ENCODE measurements around the gene KMT2A. TPM values are rescaled to one million over a fixed set of nuclear protein-coding genes. Genes with fewer than 3 reads are reported as not detected.

KMT2A gene
- total and polyA plus RNA-seq, 2 donors from 2014 or later: 5.6 to 85.1 TPM

DNA sequence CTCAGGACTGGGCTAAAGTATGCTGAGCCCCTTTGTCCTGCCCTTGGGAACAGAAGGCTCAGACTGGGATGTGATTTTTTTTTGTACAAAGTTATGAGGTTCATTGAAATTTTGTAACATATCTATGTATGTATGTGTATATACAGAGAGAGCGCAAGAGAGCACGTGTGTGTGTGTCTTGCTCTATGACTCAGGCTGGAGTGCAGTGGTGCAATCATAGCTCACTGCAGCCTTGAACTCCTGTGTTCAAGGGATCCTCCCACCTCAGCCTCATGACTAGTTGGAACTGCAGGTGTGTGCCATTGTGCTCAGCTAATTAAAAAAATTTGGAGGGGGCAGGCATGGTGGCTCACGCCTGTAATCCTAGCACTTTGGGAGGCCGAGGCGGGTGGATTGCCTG lies 100.4 kb downstream of the KMT2A start:
- DNase-seq (no peak), FAIRE-seq (no peak)
- peaks cover 0 to 8% (median 5%) of the 10 kb centered on the region in 3 donors for H3K4me1 ChIP-seq (ENCODE audit: control insufficient read depth in 2 of 3, insufficient read depth in 2 of 3, low read depth in 1 of 3, low read length in 3 of 3)
- no peaks in the 10 kb centered on the region for H3K27me3 ChIP-seq (ENCODE audit: control insufficient read depth, insufficient read depth, low read length)
- H3K36me3 ChIP-seq (ENCODE audit: control insufficient read depth in 2 of 3, insufficient read depth in 3 of 3, low read length in 3 of 3): no peaks in the 10 kb centered on the region
- intact Hi-C loops (cut with DNase I): no loop called here
- no peaks in the 10 kb centered on the region for H3K9me3 ChIP-seq (ENCODE audit: control insufficient read depth in 2 of 3, insufficient read depth in 1 of 3, low read length in 3 of 3)
- H3K9ac ChIP-seq (ENCODE audit: low read length in 3 of 3): no peak overlapping the region
- TF ChIP-seq, protein P1, sequence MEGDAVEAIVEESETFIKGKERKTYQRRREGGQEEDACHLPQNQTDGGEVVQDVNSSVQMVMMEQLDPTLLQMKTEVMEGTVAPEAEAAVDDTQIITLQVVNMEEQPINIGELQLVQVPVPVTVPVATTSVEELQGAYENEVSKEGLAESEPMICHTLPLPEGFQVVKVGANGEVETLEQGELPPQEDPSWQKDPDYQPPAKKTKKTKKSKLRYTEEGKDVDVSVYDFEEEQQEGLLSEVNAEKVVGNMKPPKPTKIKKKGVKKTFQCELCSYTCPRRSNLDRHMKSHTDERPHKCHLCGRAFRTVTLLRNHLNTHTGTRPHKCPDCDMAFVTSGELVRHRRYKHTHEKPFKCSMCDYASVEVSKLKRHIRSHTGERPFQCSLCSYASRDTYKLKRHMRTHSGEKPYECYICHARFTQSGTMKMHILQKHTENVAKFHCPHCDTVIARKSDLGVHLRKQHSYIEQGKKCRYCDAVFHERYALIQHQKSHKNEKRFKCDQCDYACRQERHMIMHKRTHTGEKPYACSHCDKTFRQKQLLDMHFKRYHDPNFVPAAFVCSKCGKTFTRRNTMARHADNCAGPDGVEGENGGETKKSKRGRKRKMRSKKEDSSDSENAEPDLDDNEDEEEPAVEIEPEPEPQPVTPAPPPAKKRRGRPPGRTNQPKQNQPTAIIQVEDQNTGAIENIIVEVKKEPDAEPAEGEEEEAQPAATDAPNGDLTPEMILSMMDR (IDR thresholded peaks at IDR 0.05; ENCODE audit: borderline replicate concordance, extremely low read depth, insufficient read depth): no peak
- H3K27ac ChIP-seq (ENCODE audit: low read depth in 2 of 2, low read length in 2 of 2): no peak overlapping the region
- no peak overlapping the region for H3K4me3 ChIP-seq (ENCODE audit: low read length in 3 of 3)

DNA sequence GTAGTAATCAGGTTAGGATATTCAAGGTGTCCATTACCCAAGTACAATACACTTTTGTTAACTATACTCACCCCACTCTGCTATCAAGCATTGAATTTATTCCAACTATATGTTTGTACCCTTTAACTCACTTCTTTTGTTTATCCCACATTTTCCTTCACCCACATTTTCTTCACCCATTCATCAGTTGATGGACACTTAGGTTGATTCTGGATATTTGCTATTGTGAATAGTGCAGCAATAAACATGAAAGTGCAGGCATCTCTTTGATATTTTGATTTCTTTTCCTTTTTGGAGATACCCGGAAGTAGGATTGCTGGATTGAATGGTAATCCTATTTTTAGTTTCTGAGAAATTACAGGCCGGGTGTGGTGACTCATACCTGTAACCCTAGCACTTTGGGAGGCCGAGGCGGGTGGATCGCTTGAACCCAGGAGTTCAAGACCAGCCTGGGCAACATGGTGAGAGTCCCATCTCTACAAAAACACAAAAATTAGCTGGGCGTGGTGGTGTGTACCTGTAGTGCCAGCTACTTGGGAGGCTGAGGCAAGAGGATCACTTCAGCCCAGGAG lies 101.2 kb downstream of the KMT2A start:
- FAIRE-seq: no peak
- no peaks in the 10 kb centered on the region for H3K36me3 ChIP-seq (ENCODE audit: control insufficient read depth in 2 of 3, insufficient read depth in 3 of 3, low read length in 3 of 3)
- no peak for DNase-seq
- intact Hi-C loops (cut with DNase I): no loop called here
- no peak overlapping the region for H3K9ac ChIP-seq (ENCODE audit: low read length in 3 of 3)
- TF ChIP-seq, protein P1 (IDR thresholded peaks at IDR 0.05; ENCODE audit: borderline replicate concordance, extremely low read depth, insufficient read depth): no peak
- H3K27me3 ChIP-seq (ENCODE audit: control insufficient read depth, insufficient read depth, low read length): no peaks in the 10 kb centered on the region
- peaks cover 0 to 6% (median 5%) of the 10 kb centered on the region in 3 donors for H3K4me1 ChIP-seq (ENCODE audit: control insufficient read depth in 2 of 3, insufficient read depth in 2 of 3, low read depth in 1 of 3, low read length in 3 of 3)
- H3K4me3 ChIP-seq (ENCODE audit: low read length in 3 of 3): no peak overlapping the region
- H3K27ac ChIP-seq (ENCODE audit: low read depth in 2 of 2, low read length in 2 of 2): no peak overlapping the region
- no peaks in the 10 kb centered on the region for H3K9me3 ChIP-seq (ENCODE audit: control insufficient read depth in 2 of 3, insufficient read depth in 1 of 3, low read length in 3 of 3)

DNA sequence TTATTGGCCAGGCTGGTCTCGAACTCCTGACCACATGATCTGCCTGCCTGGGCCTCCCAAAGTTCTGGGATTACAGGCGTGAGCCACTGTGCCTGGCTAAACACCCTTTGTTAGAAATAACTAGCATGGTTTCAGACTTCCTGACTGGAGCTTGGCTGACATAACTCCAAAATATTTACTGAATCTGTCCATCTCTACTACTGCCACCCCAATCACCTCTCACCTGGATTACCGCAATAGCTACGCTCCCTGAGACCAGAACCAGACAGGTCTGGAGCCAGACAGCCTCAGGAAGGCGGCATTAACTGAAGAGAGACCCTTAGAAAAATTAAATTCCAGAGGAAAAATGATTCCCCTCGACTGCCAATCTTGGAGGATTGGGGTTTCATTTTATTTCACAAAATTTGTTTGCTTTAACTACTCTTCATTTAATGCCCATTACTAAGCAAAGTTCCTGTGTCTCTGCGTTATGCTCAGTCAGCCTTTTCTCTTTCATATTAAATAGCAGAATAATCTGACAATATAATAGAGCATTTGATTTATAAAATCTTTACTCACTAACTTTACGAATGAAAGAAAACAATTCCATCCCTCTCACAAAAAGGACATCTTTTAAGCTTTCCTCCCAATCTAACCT lies 107.8 kb downstream of the KMT2A start:
- Histone ChIP-seq H3K36me3 (ENCODE audit: control insufficient read depth in 2 of 3, insufficient read depth in 3 of 3, low read length in 3 of 3) (peaks cover 0 to 9% (median 8%) of the 10 kb centered on the region in 3 donors), H3K27ac (ENCODE audit: low read depth in 2 of 2, low read length in 2 of 2) (no peak overlapping the region), H3K9ac (ENCODE audit: low read length in 3 of 3) (no peak overlapping the region), H3K9me3 (ENCODE audit: control insufficient read depth in 2 of 3, insufficient read depth in 1 of 3, low read length in 3 of 3) (no peaks in the 10 kb centered on the region), H3K4me1 (ENCODE audit: control insufficient read depth in 2 of 3, insufficient read depth in 2 of 3, low read depth in 1 of 3, low read length in 3 of 3) (no peaks in the 10 kb centered on the region), H3K27me3 (ENCODE audit: control insufficient read depth, insufficient read depth, low read length) (no peaks in the 10 kb centered on the region), H3K4me3 (ENCODE audit: low read length in 3 of 3) (no peak overlapping the region)
- FAIRE-seq: no peak
- no peak for DNase-seq
- TF ChIP-seq, protein P1 (IDR thresholded peaks at IDR 0.05; ENCODE audit: borderline replicate concordance, extremely low read depth, insufficient read depth): no peak
- intact Hi-C loops (cut with DNase I): no loop called here
